Stimulated activated CD4-positive, alpha-beta T cell treated with anti-CD3 and anti-CD28 coated beads, Interleukin-1b, Interleukin-23, amount 100 ng/mL, for 1 hour (primary cell): ENCODE data around the gene SCIN.
"Not testable (repeated sequence)": the region's sequence is repeated elsewhere in the genome, so short reads cannot be mapped to it uniquely, and the experiment has no call there.

Source experiments
- DNase-seq, 2 donors: peaks; one replicate each; pipeline ENCODE4 v3.0.0-alpha.2; 2020; ENCODE audit warnings: low read depth in 2 of 2

The SCIN gene

DNA sequence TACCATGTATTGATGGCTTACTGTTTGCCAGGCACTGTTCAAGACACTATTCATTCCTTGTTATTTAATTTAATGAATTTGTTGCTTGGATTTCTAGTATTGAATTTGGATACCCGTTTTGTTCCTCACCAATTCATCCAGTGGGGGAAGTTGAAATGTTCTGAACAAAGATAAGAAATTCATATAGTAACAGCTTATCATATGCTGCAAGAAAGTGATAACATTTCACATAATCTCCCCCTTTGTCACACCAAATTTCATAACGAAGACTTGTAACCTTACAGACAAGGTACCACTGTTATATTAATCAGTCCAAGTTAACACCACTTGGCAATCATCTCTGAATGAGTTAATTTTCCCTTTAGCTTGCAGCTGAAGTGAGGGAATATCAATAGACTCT lies 42.1 kb downstream of the SCIN start:
- DNase-seq, result no peak

DNA sequence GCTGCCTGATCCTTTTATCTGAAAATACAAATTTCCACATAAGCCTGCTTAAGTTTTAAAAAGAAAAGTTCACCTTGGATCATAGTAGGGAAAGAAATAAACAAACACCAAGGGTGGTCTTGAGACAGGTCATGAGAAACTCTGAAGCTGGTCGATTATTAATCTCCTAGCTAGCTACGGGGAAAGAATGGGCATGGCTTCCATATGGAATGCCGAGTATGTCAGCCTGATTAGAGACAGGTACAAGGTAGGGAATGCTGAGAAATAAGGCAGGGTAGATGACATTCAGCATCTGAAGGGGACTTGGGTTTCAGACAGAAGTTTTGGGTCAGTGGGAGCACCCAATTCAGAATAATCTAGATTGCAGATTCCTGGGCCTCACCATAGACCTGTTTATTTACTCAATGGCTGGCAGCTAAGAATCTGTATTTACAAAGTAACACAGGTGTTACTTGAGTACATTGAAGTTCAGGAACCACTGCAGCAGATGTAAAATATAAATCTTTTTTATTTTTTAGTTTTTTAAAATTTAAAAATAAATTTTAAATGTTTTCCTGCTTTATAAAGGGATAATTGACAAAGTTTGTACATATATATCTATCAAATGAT lies 49.0 kb downstream of the SCIN start:
- DNase-seq, result no peak

DNA sequence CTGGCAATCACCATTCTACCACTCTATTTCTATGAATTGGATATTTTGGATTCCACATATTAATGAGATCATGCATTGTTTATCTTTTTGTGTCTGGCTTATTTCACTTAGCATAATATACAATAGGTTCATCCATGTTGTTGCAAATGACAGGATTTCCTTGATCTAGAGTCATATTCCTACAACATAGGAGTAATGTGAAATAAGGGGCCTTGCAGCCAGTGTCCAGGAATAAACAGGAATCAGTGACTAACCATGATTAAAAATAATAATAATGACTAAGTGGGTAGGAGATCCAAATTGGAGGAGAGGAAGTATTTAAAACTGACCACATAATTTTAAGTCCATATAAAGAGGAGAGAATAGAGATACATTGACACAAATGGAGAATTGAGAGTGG lies 49.9 kb downstream of the SCIN start:
- DNase-seq, result no peak

DNA sequence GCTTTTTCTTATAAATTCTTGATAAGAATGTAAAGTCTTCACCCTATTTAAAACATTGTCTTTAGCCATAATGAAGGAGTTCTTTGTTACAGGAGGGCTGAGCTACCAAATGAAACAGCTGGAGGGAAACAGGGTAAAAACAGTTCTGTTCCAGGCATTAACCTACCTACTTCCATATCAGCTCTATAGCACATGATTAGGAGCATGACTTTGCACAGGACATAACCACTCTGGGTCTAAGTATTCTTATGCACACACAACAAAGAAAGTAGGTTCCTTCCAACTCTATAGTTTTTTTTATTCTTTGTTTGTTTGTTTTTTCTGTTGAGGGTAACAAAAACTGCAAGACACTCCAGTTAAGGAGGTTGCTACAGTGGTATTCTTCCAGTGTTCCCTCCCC lies 52.7 kb downstream of the SCIN start:
- no peak for DNase-seq

DNA sequence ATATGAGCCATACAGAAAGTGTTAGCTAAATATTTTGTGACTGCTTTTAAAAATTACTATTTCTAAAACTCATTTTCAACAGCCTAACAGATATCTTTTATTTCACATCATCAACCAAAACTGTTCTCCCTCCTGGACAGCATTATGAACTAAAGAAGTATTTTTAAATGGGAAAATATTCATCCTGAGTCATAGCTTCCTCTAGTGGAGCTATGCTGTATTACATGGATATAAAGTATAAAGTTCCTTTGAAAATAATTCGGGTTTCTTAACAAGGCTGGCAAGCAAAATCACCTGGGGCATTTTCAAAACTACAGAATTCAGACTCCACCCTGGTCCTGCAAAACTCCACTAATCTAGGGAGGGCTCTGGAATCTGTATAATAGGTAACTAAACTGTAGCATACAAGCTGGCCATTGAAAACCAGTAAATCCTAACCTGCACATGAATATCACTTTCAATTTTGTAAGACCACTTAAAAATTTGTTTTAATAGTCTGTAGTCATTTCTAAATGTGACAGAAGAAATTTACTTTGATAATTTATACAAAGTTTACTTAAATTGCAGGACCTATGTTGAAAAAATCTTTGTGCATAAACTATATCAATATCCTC lies 53.5 kb downstream of the SCIN start:
- DNase-seq, result no peak

DNA sequence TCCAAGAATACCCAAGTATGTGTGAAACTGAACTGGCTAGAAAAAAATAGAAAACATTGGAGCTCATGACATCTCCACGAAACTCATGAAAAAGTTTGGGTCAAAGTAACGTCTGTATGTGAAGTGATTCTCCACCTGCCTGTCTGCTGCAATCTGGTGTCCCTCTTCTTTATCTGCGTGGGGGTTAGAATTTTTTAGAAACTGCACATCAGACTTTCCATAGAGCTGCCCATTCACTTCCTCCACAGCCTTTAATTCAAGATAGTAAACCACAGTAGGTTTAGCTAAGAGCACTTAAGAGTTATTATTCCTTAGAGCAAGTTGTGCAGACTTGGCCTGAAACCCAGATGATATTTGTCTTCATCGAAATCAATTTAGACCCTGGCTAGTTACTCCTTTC lies 55.3 kb downstream of the SCIN start:
- no peak for DNase-seq

DNA sequence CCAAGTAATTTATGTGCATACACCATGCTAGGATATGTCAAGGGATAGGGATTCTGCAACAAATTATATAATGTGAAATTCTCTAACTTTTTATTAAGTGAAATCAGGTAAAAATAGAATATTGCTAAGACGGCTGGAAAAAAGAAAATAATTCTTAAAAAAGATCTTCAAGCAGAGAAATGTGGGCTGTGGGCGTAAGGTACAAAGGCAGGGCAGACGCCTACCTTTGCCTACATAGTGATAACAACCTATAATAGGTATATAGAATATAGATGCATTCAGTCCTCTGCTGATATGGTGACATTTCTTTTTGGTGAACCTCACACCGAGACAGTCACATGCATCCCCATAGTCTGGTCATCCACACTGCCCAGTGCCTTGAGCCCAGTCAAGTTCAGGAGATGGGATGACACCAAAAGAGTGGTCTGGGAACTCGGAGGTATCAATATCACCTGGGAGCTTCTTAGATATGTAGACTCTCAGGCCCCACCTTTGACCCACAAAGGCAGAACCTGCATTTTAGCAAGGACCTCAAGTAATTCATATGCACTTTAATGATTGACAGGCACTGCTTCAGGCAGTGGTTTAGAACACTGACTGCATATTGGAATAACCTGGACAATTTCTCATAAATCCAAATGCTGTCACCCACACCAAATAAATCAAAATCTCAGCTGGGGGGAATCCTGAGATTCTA lies 59.4 kb downstream of the SCIN start:
- DNase-seq, result no peak

DNA sequence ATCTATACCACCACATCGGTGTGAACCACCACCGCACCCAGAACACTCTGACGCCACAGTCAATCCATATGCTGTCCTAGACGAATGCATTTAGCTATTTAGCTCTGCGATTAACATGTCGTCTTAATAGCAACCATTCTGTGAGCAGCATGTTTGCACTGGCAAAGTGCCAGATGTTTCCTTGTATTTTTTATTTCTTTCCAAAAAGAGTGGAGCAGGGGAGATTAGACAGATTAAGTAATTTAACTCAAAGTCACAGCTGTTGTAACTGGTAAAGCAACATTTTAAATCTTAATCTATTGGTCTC lies 59.9 kb downstream of the SCIN start:
- DNase-seq, result no peak

DNA sequence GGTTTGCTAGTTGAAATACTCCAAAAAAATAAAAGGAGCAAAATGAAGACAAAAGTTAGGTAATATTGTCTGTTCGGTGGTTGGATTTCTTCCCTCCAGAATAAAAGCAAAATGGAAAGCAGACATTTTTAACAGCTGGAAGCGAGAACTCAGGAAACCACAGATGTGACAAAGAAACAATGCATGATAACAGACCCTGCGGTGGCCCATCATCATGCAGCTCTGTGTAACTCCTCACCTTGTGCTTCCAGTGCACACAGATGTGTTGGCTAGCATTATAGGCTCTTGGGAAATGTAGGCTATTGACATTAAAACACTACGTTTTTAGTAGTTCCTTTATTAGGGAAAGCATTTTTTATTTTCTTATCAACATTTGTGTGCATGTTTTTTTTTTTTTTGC lies 63.1 kb downstream of the SCIN start:
- no peak for DNase-seq

DNA sequence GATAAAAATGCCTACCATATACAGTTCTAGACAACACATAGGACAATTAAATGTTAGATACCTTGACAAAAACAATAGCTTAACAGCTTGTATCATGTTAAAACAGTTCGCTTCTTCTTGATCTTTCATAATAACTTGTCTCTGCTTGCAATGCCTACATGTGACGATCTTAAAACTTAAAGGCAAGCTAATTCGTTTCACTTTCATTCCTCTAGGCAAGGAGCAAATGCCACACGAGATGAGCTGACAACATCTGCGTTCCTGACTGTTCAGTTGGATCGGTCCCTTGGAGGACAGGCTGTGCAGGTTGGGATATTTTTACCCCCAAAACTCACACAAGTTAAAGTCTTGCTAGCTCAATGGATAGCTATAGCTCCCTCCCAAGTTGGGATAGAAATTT lies 65.3 kb downstream of the SCIN start:
- no peak for DNase-seq

DNA sequence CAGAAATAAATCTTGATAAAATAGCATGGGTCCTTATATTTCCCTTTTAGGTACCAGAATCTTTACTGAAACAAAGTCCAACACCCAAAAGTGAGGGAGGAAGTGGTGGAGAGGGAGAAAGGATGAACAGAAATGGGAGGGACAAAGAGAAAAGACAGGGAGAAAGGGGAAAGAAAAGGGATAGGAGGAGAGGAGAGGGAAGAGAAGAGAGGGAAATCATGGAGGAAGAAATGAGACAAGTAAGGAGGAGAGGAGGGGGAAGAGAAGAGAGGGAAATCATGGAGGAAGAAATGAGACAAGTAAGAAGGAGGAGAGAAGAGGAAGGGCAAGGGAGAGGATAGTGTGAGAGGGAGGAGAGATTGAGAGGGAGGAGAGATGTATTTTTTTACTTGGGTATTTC lies 66.8 kb downstream of the SCIN start:
- no peak for DNase-seq

DNA sequence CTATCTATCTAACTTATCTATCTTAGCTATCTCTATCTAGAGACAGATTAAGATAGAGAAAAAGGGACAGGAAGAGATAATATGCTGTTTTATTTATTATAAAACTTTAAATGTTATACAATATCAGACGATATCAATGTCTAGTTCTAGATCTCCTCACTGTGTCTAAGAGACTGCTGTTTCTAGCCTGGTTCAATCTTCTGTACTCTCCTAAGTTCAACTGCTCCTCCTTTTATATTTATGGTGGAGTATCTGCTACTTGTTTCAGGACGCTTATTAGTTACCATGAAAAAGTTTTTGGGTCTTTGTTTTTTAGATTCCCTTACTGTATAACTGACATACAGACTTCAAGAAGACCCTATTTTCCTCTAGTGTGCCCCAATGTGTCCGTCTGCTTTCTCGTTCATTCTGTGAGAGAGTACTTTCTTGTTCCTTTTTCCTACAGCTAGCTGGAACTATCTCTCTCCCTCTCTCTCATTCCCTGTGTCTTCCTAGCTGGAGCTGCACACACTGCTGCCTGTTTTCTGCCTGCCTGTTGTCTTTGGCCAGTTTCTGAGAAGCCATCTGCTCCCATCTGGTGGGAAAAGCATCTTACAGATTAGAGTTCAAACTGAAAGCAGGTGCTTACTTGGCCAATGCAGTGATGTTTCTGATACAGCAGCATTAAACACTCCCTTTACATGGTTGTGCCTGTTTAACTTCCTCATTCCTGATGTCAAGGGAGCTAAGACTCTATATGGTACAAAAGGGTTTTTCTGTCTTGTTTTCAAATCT lies 67.5 kb downstream of the SCIN start:
- DNase-seq, result no peak

DNA sequence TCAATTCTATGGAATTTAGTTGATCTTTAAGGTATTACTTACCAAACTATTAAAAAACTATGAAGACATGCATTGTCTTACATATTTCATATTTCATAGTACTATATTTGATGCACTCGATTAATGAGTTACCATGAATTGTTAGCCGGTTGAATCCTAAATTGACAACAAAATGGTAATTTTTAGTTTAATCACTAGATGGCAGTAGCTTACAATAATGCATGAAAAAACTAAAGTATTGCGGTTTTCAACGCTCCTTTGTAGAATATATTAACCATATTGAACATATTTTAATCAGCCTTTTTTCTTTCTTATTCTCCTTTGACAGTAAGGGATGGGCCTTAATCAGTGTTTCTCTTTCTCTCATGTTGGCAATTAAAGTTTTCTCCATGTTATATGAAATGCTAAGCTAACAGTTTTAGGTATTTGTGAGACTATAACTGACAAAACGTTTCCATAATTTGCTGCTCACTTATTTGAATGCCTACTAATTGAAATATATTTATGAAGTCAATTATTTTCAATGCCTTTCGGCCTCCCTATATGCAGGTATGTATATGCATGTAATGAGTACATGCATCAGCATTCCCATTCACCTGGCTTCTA lies 68.4 kb downstream of the SCIN start:
- DNase-seq, result no peak

DNA sequence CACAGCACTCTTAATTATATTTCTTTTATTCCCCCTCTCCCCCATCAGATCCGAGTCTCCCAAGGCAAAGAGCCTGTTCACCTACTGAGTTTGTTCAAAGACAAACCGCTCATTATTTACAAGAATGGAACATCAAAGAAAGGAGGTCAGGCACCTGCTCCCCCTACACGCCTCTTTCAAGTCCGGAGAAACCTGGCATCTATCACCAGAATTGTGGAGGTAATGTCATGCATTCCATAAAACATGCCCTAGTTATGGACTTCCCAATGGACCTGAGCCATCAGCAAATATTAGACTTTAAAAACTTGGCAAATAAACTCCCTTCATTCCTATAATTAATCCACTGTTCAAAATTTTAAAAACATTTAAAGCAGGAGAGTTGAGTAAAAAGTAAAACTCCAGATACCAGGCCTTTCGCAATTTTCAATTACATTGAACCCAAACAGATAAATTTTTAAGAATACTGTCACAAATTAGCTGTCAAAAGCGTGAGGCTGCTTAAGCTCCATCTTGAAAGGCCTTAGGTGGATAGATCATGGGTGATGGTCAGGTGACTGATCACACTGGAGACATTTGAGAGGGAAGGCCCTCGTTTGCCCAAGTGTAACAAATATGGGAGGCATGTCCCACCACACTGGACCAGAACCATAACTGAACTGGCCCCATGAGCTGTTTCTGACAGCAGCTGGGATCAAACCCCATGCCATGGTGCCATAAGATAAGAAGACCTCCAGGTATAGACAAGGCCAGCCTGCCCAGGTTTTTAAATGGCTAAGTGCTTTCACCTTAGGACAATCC lies 70.0 kb downstream of the SCIN start:
- no peak for DNase-seq

DNA sequence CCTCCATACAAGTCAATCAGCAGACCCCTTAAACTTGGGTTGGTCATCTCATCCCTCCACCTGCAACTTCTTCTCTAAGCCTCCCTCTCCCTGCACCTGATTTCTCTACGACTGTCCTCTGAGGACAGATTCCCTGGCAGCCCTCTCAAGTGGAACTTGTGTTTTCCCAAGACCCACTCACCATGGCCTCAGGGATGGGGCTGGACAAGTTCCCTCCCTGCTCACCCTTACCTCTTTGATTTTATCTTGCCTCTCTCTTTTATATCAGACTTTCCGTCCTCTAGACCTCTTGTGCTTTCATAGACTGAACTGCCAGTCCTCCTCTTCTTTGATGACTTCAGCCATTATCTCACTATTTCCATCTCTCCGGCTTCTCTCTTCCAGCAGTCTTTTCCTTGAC lies 70.7 kb downstream of the SCIN start:
- no peak for DNase-seq

DNA sequence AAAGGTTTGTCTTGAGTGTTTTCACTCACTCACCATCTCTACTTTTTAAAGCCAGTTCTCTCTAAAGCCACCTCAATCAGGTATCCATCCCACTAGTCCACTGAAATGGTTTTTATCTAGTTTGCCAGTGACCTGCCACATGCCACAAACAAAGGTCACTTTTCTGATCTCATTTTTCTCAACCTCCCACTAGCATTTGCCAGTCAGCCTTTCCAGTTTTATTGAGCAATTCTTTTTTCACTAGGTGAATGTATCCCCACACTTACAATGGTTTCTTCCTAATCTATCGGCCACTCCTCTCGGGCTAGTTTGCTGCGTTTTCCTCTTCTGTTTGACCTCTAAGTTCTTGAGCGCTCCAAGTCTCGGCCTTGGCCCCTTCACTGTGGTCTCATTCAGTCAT lies 72.0 kb downstream of the SCIN start:
- no peak for DNase-seq

DNA sequence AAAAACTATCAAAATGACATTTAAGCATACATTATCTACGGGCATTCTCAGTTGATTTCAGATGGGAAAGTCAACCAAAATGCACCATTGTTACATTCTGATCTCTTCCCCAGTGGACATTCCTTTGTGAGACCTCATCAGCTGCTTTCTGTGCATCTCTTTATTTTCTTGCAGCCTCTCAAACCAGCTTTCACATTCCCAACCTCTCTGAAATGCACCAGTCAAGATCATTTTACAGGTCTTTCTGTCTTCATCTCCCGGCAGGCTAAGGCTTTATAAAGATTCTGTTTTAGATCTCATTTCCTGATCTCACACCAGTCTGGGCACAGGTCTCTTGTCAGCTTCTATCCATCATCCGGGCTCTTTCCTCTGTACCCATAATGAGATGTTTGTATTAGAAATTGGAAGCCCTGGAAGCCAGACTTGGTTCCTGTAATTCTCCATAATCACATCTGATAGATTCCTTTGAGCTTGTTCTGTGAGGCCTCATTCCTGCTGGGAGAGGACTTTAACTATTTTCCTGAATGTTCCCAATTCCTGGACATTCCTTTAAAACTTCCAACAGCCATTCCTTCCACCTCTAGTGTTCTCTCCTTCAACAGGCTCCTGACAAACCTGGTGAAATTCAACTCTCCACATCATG lies 72.6 kb downstream of the SCIN start:
- DNase-seq, result no peak

DNA sequence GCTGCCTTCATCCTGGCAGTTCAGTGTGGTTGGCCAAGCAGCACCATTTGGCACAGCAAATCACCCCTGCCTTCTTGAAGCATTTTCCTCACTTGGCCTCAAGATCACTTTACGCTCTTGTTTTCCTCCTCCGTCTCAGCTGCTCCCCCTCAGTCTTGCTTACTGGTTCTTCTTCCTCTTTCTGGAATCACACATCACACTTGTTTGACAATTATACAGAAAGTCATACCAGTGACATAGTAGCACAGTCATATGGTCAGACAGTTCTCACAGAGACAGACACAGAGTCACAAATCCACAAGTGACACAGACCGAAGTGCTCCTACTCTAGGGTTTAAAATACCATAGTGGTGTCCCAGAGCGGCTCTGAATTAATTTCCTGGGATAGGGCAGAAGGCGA lies 73.1 kb downstream of the SCIN start:
- no peak for DNase-seq

DNA sequence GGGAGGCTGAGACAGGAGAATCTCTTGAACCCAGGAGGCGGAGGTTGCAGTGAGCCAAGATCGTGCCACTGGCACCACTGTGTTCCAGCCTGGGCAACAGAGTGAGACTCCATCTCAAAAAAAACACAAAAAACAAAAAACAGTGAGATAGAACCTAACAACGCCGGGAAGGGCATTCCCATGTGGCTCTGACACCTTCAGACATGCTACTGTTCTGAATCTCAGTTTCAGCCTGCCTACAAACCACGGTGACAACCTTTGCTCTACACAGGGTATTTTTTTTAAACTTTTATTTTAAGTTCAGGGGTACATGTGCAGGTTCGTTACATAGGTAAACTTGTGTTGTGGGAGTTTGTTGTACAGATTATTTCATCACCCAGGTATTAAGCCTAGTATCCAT lies 74.7 kb downstream of the SCIN start:
- not testable (repeated sequence) for DNase-seq

DNA sequence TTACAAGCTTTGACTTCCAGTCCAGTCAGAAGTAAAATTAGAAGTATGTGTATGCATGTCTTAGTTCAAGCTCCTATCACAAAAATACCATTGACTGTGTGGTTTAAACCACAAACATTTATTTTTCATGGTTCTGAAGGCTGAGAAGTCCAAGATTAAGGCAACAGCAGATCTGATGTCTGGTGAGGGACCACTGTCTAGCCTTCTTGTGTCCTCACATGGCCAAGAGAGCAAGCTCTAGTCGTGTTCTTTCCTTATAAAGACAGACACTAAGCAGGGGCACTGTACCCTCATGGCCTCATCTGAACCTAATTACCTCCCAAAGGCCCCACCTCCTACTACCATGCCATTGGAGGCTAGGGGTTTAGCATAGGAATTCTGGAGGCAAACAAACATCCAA lies 75.6 kb downstream of the SCIN start:
- DNase-seq, result no peak
